Thoracic aorta (tissue), 2 donors: ENCODE data around the gene TMEM187. TPM values are rescaled to one million over a fixed set of nuclear protein-coding genes. Genes with fewer than 3 reads are reported as not detected.

Source experiments
- ATAC-seq: fragments of 150-250 bp; one replicate; pipeline ENCODE4 v1.8.0; 2017; ENCODE audit warnings: low read depth; ENCODE audit not compliant: insufficient number of reproducible peaks, low FRiP score
- DNase-seq: peaks from one replicate; pipeline ENCODE4 v3.0.0-alpha.2; 2020; ENCODE audit warnings: low spot score
- H3K27ac ChIP-seq, 2 donors: fragments of 200-600 bp; sonication (generic); 1 replicate in 1 of 2; 2 replicates in 1 of 2; pipeline ENCODE4 v1.5.1; 2016; ENCODE audit warnings: mild to moderate bottlenecking in 2 of 2, moderate library complexity in 2 of 2
- H3K27me3 ChIP-seq: fragments of 200-600 bp; sonication (generic); replicated peaks from 2 replicates; pipeline ENCODE4 v1.6.0; 2016; ENCODE audit warnings: mild to moderate bottlenecking; ENCODE audit not compliant: insufficient read depth
- H3K36me3 ChIP-seq: fragments of 200-600 bp; sonication (generic); one replicate; pipeline ENCODE4 v1.5.1; 2016
- H3K4me1 ChIP-seq, 2 donors: fragments of 200-600 bp; sonication (generic); 1 replicate in 1 of 2; 2 replicates in 1 of 2; pipeline versions ENCODE4 v1.5.1 to v1.6.0; 2016; ENCODE audit warnings: low read depth in 2 of 2, mild to moderate bottlenecking in 1 of 2; ENCODE audit not compliant: control insufficient read depth in 1 of 2
- H3K4me3 ChIP-seq: fragments of 200-600 bp; sonication (generic); 2 replicates; pipeline ENCODE4 v1.5.1; 2016; ENCODE audit warnings: mild to moderate bottlenecking
- H3K9me3 ChIP-seq: fragments of 200-600 bp; sonication (generic); 2 replicates; pipeline ENCODE4 v1.5.1; 2016
- total RNA-seq, 2 donors: library from RNA; depleted of rRNA; stranded (reverse); fragments of >200 nt; gene quantifications; one replicate each; pipeline versions ENCODE4 v1.1.0 to v1.2.3, GENCODE V29; 2016
- TF ChIP-seq, protein P1 (sequence below): fragments of 200-600 bp; sonication (generic); IDR thresholded peaks from one replicate; pipeline ENCODE4 v1.5.1; 2019; ENCODE audit warnings: antibody characterized with exemption

Gene TMEM187
- total RNA-seq, 2 donors from 2014 or later = 0.78 to 23.4 TPM

DNA sequence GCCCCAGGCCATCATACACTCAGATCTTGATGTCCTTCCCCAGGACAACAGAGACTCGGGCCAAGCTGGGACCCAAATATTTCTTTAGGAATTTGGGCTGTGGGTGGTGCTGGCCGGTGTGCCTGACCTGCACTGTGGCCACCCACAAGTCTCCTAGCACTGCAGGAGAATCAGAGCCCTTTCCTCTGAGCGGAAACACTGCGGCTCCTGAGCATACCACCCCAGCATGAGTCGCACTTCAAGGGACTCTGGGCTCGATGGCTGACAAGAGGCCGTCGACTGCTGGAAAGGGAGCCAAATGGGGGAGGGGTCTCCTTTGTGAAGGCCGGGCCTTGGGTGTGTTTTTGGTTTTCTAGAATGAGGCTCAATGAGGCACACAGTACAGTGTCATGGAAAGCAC lies 60.1 kb downstream of the TMEM187 start:
- H3K4me1 ChIP-seq = peaks cover 2 to 15% of the 10 kb centered on the region in 2 donors
- peaks cover 12% of the 10 kb centered on the region for H3K36me3 ChIP-seq
- no peak for DNase-seq
- TF ChIP-seq, protein P1, sequence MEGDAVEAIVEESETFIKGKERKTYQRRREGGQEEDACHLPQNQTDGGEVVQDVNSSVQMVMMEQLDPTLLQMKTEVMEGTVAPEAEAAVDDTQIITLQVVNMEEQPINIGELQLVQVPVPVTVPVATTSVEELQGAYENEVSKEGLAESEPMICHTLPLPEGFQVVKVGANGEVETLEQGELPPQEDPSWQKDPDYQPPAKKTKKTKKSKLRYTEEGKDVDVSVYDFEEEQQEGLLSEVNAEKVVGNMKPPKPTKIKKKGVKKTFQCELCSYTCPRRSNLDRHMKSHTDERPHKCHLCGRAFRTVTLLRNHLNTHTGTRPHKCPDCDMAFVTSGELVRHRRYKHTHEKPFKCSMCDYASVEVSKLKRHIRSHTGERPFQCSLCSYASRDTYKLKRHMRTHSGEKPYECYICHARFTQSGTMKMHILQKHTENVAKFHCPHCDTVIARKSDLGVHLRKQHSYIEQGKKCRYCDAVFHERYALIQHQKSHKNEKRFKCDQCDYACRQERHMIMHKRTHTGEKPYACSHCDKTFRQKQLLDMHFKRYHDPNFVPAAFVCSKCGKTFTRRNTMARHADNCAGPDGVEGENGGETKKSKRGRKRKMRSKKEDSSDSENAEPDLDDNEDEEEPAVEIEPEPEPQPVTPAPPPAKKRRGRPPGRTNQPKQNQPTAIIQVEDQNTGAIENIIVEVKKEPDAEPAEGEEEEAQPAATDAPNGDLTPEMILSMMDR = no peak
- no peak overlapping the region for H3K4me3 ChIP-seq
- ATAC-seq = no peak
- no peak overlapping the region for H3K27ac ChIP-seq
- no peaks in the 10 kb centered on the region for H3K27me3 ChIP-seq
- no peaks in the 10 kb centered on the region for H3K9me3 ChIP-seq

Other genes with a start within 250 kb of the TMEM187 start
- 100 to 1,000 TPM in 1 of 2 donors, 10 to 100 TPM in 1; 82.7 to 104 TPM for gene BCAP31, start 248.4 kb upstream of the TMEM187 start, total RNA-seq
- 10 to 100 TPM; 24.3 to 40.6 TPM for gene ABCD1, start 247.9 kb upstream of the TMEM187 start, total RNA-seq
- 10 to 100 TPM; 40.8 to 52.2 TPM for gene PLXNB3, start 208.5 kb upstream of the TMEM187 start, total RNA-seq
- gene SRPK3, start 191.7 kb upstream of the TMEM187 start, total RNA-seq = 1 to 10 TPM; 4.9 to 9.5 TPM
- gene IDH3G, start 178.4 kb upstream of the TMEM187 start, total RNA-seq = 10 to 100 TPM; 70.9 to 91.9 TPM
- 100 to 1,000 TPM; 103 to 299 TPM for gene SSR4, start 178.1 kb upstream of the TMEM187 start, total RNA-seq
- 10 to 100 TPM in 1 of 2 donors, 1 to 10 TPM in 1; 4.4 to 11.6 TPM for gene PDZD4, start 142.2 kb upstream of the TMEM187 start, total RNA-seq
- gene L1CAM, start 86.6 kb upstream of the TMEM187 start, total RNA-seq = 10 to 100 TPM in 1 of 2 donors, 1 to 10 TPM in 1; 1.1 to 18.3 TPM
- gene AVPR2, start 68.1 kb upstream of the TMEM187 start, total RNA-seq = not detected
- gene ARHGAP4, start 46.5 kb upstream of the TMEM187 start, total RNA-seq = 10 to 100 TPM; 31.7 to 92.1 TPM
- 10 to 100 TPM; 60.1 to 66.4 TPM for gene NAA10, start 37.7 kb upstream of the TMEM187 start, total RNA-seq
- 10 to 100 TPM; 11.2 to 21.4 TPM for gene RENBP, start 28.1 kb upstream of the TMEM187 start, total RNA-seq
- gene HCFC1, start 936 bp upstream of the TMEM187 start, total RNA-seq = 10 to 100 TPM; 51.6 to 58.9 TPM
- gene IRAK1, start 47.1 kb downstream of the TMEM187 start, total RNA-seq = 10 to 100 TPM; 71.0 to 83.9 TPM
- gene MECP2, start 125.0 kb downstream of the TMEM187 start, total RNA-seq = 100 to 1,000 TPM in 1 of 2 donors, 10 to 100 TPM in 1; 57.0 to 113 TPM
- gene OPN1LW, start 171.5 kb downstream of the TMEM187 start, total RNA-seq = not detected
- gene OPN1MW, start 209.8 kb downstream of the TMEM187 start, total RNA-seq = not detected
- gene OPN1MW2, start 247.0 kb downstream of the TMEM187 start, total RNA-seq = not detected